HEK293T (cell line): ENCODE results near the gene FAF2.

Experiments
- CTCF ChIA-PET: fragments of 350-600 bp; formaldehyde crosslinking; extraction: SDS; loops from one replicate; lab custom pipeline; 2021; ENCODE audit warnings: antibody characterized with exemption, inconsistent platforms; lab: Yijun Ruan, JAX
- POLR2A ChIA-PET: fragments of 350-600 bp; formaldehyde crosslinking; extraction: SDS; loops from one replicate; lab custom pipeline; 2020; ENCODE audit warnings: antibody characterized with exemption, inconsistent platforms; lab: Yijun Ruan, JAX
- DNase-seq: peaks from one replicate; pipeline ENCODE4 v3.0.0; 2012; ENCODE audit warnings: mixed read lengths; ENCODE audit errors: extremely low spot score
- ARNT ChIP-seq: fragments of 450-650 bp; IDR thresholded peaks from 2 replicates; pipeline ENCODE4 v1.6.1; 2017; ENCODE audit warnings: mild to moderate bottlenecking
- BHLHE40 ChIP-seq: fragments of 450-650 bp; IDR thresholded peaks from 2 replicates; pipeline ENCODE4 v1.6.1; 2016; ENCODE audit warnings: mild to moderate bottlenecking, moderate library complexity, borderline replicate concordance
- CTBP1 ChIP-seq: fragments of 450-650 bp; IDR thresholded peaks from 2 replicates; pipeline ENCODE4 v1.6.1; 2016; ENCODE audit warnings: borderline replicate concordance
- ELF4 ChIP-seq: fragments of 450-650 bp; IDR thresholded peaks from 2 replicates; pipeline ENCODE4 v1.6.1; 2017; ENCODE audit warnings: antibody characterized with exemption
- FOXA1 ChIP-seq: fragments of 450-650 bp; IDR thresholded peaks from 2 replicates; pipeline ENCODE4 v1.6.1; 2016; ENCODE audit warnings: mild to moderate bottlenecking
- FOXK2 ChIP-seq: fragments of 450-650 bp; IDR thresholded peaks from 2 replicates; pipeline ENCODE4 v1.6.1; 2016; ENCODE audit warnings: mild to moderate bottlenecking
- FOXM1 ChIP-seq: fragments of 450-650 bp; IDR thresholded peaks from 2 replicates; pipeline ENCODE4 v1.6.1; 2017; ENCODE audit warnings: mild to moderate bottlenecking, borderline replicate concordance
- HDGF ChIP-seq: fragments of 450-650 bp; IDR thresholded peaks from 2 replicates; pipeline ENCODE4 v1.6.1; 2017; ENCODE audit warnings: antibody characterized with exemption, borderline replicate concordance
- L3MBTL2 ChIP-seq: fragments of 450-650 bp; conservative IDR thresholded peaks from 2 replicates; pipeline ENCODE4 v1.6.1; 2016; ENCODE audit warnings: mild to moderate bottlenecking
- LEF1 ChIP-seq: fragments of 450-650 bp; IDR thresholded peaks from 2 replicates; pipeline ENCODE4 v1.6.1; 2017; ENCODE audit warnings: mild to moderate bottlenecking, borderline replicate concordance
- NFRKB ChIP-seq: fragments of 450-650 bp; IDR thresholded peaks from 2 replicates; pipeline ENCODE4 v1.6.1; 2016; ENCODE audit warnings: mild to moderate bottlenecking, moderate library complexity
- SP1 ChIP-seq: fragments of 450-650 bp; IDR thresholded peaks from 2 replicates; pipeline ENCODE4 v1.6.1; 2017
- SUZ12 ChIP-seq: fragments of 450-650 bp; IDR thresholded peaks from 2 replicates; pipeline ENCODE4 v1.6.1; 2016; ENCODE audit warnings: mild to moderate bottlenecking
- TARDBP ChIP-seq: fragments of 450-650 bp; IDR thresholded peaks from 2 replicates; pipeline ENCODE4 v1.6.1; 2016
- ZNF384 ChIP-seq: fragments of 450-650 bp; IDR thresholded peaks from 2 replicates; pipeline ENCODE4 v1.6.1; 2016
- TF ChIP-seq, protein P1 (sequence below): fragments of 450-650 bp; IDR thresholded peaks from 2 replicates; pipeline ENCODE4 v1.6.1; 2016

Gene FAF2

GRCh38 chr5:176521699-176522263 lies 73.6 kb downstream of the FAF2 start:
- TF ChIP-seq, protein P1, sequence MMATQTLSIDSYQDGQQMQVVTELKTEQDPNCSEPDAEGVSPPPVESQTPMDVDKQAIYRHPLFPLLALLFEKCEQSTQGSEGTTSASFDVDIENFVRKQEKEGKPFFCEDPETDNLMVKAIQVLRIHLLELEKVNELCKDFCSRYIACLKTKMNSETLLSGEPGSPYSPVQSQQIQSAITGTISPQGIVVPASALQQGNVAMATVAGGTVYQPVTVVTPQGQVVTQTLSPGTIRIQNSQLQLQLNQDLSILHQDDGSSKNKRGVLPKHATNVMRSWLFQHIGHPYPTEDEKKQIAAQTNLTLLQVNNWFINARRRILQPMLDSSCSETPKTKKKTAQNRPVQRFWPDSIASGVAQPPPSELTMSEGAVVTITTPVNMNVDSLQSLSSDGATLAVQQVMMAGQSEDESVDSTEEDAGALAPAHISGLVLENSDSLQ = no peak
- TF ChIP-seq SP1 = no peak
- TF ChIP-seq FOXM1 = no peak
- TF ChIP-seq ARNT = no peak
- TF ChIP-seq LEF1 = no peak
- TF ChIP-seq TARDBP = no peak
- TF ChIP-seq FOXK2 = no peak
- no peak for TF ChIP-seq HDGF
- no peak for TF ChIP-seq SUZ12
- TF ChIP-seq ZNF384 = no peak
- TF ChIP-seq ELF4 = no peak
- no peak for TF ChIP-seq BHLHE40
- no peak for TF ChIP-seq CTBP1
- no peak for TF ChIP-seq L3MBTL2
- DNase-seq = no peak
- ChIA-PET POLR2A (interaction anchor here (0.8 to 1.5 kb wide), 2 partner anchors 15 to 21 kb away, joined by 6 to 8 read pairs; partner anchors contain the start of gene RNF44), CTCF (no interaction called here)

- TF ChIP-seq FOXA1 = no peak
- TF ChIP-seq SUZ12 = no peak
- no peak for TF ChIP-seq LEF1
- no peak for TF ChIP-seq FOXM1
- TF ChIP-seq, protein P1 = no peak
- TF ChIP-seq TARDBP = no peak
- no peak for TF ChIP-seq ELF4
- no peak for TF ChIP-seq FOXK2
- no peak for TF ChIP-seq L3MBTL2
- TF ChIP-seq NFRKB = no peak
- TF ChIP-seq CTBP1 = no peak
- TF ChIP-seq BHLHE40 = no peak
- TF ChIP-seq SP1 = no peak
- no peak for TF ChIP-seq ZNF384
- no peak for TF ChIP-seq HDGF
- TF ChIP-seq ARNT = no peak
- CTCF ChIA-PET = no interaction called here
- DNase-seq = no peak
- POLR2A ChIA-PET = no interaction called here
These were observed 76.0 kb downstream of the FAF2 start for GRCh38 chr5:176524138-176524537.

DNA sequence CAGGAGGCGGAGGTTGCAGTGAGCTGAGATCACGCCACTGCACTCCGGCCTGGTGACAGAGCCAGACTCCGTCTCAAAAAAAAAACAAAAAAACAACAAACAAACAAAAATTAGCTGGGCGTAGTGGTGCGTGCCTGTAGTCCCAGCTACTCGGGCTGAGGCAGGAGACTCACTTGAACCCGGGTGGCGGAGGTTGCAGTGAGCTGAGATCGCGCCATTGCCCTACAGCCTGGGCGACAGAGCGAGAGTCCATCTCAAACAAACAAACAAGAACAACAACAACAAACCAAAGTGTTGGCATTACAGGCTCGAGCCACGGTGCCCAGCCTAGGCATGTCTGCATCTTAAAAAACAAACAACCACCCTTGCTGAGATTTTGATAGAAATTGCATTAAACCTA lies 76.8 kb downstream of the FAF2 start:
- POLR2A ChIA-PET = no interaction called here
- no peak for DNase-seq
- CTCF ChIA-PET = no interaction called here
- TF ChIP-seq FOXM1 (no peak), BHLHE40 (no peak), ARNT (no peak), NFRKB (no peak), L3MBTL2 (no peak), FOXK2 (no peak), LEF1 (no peak), ZNF384 (no peak), CTBP1 (no peak), FOXA1 (no peak), HDGF (no peak), SP1 (no peak), TARDBP (no peak), ELF4 (no peak), SUZ12 (no peak)
- TF ChIP-seq, protein P1 = no peak

GRCh38 chr5:176525677-176526076 lies 77.5 kb downstream of the FAF2 start:
- no peak for TF ChIP-seq HDGF
- no peak for TF ChIP-seq ELF4
- TF ChIP-seq SUZ12 = no peak
- TF ChIP-seq FOXM1 = no peak
- no peak for TF ChIP-seq FOXK2
- no peak for TF ChIP-seq ARNT
- no peak for TF ChIP-seq L3MBTL2
- TF ChIP-seq LEF1 = no peak
- no peak for TF ChIP-seq CTBP1
- TF ChIP-seq, protein P1 = no peak
- no peak for TF ChIP-seq TARDBP
- TF ChIP-seq NFRKB = no peak
- TF ChIP-seq BHLHE40 = no peak
- no peak for TF ChIP-seq FOXA1
- no peak for TF ChIP-seq SP1
- TF ChIP-seq ZNF384 = no peak
- CTCF ChIA-PET = no interaction called here
- POLR2A ChIA-PET = no interaction called here
- no peak for DNase-seq

GRCh38 chr5:176526462-176526861 lies 78.3 kb downstream of the FAF2 start:
- TF ChIP-seq ELF4 (no peak), HDGF (no peak), BHLHE40 (no peak), NFRKB (no peak), TARDBP (no peak), L3MBTL2 (no peak), ARNT (no peak), LEF1 (no peak), SP1 (no peak), FOXA1 (no peak), CTBP1 (no peak), ZNF384 (no peak), FOXM1 (no peak), FOXK2 (no peak)
- no peak for DNase-seq
- POLR2A ChIA-PET = no interaction called here
- CTCF ChIA-PET = no interaction called here
